A549 (cell line): ENCODE measurements around the gene CTNNA3.

Experiments
- SMC3 ChIP-seq: fragments of >200 bp; sonication (Bioruptor Twin); formaldehyde crosslinking; IDR thresholded peaks from 3 replicates; pipeline ENCODE4 v1.6.1; 2018; ENCODE audit warnings: inconsistent platforms
- ZC3H11A ChIP-seq: fragments of 450-650 bp; IDR thresholded peaks from 2 replicates; pipeline ENCODE4 v1.6.1; 2014; ENCODE audit warnings: antibody characterized with exemption, mild to moderate bottlenecking
- TF ChIP-seq, protein P1 (sequence below): fragments of >200 bp; sonication (Bioruptor Twin); formaldehyde crosslinking; IDR thresholded peaks from 3 replicates; pipeline ENCODE4 v1.5.1; 2016

- no peak for TF ChIP-seq SMC3
- TF ChIP-seq, protein P1, sequence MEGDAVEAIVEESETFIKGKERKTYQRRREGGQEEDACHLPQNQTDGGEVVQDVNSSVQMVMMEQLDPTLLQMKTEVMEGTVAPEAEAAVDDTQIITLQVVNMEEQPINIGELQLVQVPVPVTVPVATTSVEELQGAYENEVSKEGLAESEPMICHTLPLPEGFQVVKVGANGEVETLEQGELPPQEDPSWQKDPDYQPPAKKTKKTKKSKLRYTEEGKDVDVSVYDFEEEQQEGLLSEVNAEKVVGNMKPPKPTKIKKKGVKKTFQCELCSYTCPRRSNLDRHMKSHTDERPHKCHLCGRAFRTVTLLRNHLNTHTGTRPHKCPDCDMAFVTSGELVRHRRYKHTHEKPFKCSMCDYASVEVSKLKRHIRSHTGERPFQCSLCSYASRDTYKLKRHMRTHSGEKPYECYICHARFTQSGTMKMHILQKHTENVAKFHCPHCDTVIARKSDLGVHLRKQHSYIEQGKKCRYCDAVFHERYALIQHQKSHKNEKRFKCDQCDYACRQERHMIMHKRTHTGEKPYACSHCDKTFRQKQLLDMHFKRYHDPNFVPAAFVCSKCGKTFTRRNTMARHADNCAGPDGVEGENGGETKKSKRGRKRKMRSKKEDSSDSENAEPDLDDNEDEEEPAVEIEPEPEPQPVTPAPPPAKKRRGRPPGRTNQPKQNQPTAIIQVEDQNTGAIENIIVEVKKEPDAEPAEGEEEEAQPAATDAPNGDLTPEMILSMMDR, result no peak
- TF ChIP-seq ZC3H11A, result no peak
These were observed 1702.5 kb downstream of the CTNNA3 start for GRCh38 chr10:65993451-65993850.
